GM18858 (cell line): ENCODE measurements around the gene JARID2.
"Not testable (repeated sequence)": the region's sequence is repeated elsewhere in the genome, so short reads cannot be mapped to it uniquely, and the experiment has no call there.

Experiments used
- ATAC-seq: cut with Tn5 transposase; IDR thresholded peaks from one replicate; pipeline ENCODE4 v1.9.1; 2021; ENCODE audit not compliant: unreplicated experiment

Gene JARID2

GRCh38 chr6:15530411-15530810 is 284.5 kb downstream of the JARID2 start:
- no peak for ATAC-seq

DNA sequence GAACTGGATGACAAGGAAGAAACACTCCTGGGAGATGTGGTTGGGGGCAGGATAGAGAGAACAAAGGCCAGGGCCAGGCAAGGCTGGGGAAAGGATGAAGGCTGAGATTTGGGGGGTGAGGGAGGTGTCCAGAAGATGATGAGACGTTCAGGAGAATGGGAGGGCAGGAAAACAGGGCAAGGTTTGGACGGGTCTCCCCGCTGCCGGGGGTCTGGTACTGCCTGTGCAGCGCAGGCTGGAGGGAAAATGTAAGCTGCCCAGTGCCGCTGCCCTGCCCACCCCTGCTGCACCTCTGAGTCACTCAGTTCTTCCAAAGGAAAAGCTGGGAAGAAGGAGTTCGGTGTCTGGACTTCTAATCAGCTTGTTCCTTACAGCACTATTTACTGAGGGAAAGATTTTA is 286.1 kb downstream of the JARID2 start:
- no peak for ATAC-seq

- no peak for ATAC-seq
Observed at GRCh38 chr6:15533379-15534026, 287.6 kb downstream of the JARID2 start.

- no peak for ATAC-seq
Observed at GRCh38 chr6:15534974-15535373, 289.1 kb downstream of the JARID2 start.

GRCh38 chr6:15535495-15536197 is 289.8 kb downstream of the JARID2 start:
- ATAC-seq, result no peak

- ATAC-seq, result no peak
Observed at GRCh38 chr6:15536198-15536955, 290.5 kb downstream of the JARID2 start.

DNA sequence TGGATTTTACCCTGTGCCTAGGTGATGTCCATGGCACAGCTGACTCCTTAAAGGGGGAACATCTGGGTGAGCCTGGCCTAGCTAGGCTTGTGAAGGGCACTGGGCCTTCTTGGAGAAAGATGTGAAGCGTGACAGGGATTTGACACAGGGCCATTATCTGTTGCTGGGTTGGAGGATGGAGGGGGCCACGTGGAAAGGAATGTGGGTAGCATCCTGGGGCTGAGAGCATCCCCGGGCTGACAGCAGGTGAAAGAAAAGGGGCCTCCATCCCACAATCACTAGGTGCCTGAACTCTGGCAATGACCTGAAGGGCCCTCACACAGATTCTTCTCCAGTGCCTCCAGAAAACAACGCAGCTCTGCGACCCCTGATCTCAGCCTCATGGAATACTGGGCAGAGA is 292.2 kb downstream of the JARID2 start:
- no peak for ATAC-seq

- ATAC-seq, result no peak
Observed at GRCh38 chr6:15538766-15539495, 293.1 kb downstream of the JARID2 start.

GRCh38 chr6:15539722-15540270 is 293.9 kb downstream of the JARID2 start:
- ATAC-seq, result no peak

- ATAC-seq, result not testable (repeated sequence)
Observed at GRCh38 chr6:15543332-15543917, 297.6 kb downstream of the JARID2 start.

DNA sequence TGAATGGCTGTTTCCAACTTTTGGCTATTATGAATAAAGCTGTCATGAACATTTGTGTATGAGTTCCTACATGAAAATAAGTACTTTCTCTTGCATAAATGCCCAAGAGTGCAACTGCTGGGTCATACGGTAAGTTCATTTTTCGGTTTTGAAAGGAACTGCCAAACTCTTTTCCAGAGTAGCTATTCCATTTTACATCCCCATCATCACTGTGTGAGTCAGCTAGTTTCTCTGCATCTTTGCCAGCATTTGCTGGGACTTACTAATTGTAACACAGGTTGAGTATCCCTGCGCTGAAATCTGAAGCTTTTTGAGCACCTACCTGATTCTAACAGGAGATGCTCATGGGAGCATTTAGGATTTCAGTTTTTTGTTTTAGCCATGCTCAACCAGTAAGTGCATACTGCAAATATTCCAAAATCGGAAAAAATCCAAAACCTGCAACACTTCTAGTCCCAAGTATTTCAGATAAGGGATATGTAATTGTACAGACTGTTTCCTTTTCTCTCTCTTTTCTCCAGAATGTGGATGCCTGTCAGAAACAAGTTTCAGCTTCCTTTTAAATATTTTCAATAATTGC is 298.5 kb downstream of the JARID2 start:
- ATAC-seq, result no peak

GRCh38 chr6:15546591-15546990 is 300.7 kb downstream of the JARID2 start:
- no peak for ATAC-seq

DNA sequence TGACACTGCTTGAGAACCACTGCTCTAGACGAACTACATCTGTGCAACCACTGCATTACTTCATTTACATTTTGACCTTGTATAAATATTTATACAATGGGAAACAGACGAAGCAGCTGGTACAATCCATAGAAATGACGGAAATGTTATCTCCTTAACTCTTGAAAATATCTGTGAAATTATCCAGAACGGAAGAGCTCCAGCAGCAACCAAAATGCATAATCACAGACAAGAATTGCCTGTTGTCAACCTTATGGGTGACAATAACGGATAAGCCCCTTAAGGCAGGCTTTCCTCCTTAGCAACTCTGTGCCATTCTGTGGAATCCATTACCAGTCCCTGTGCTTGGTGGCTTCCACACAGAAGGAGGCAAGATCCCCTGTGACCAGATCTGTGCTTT is 301.5 kb downstream of the JARID2 start:
- ATAC-seq, result no peak

GRCh38 chr6:15549371-15549770 is 303.5 kb downstream of the JARID2 start:
- ATAC-seq, result no peak

- ATAC-seq, result no peak
Observed at GRCh38 chr6:15550546-15551123, 304.8 kb downstream of the JARID2 start.

- ATAC-seq, result no peak
Observed at GRCh38 chr6:15551262-15551661, 305.4 kb downstream of the JARID2 start.

DNA sequence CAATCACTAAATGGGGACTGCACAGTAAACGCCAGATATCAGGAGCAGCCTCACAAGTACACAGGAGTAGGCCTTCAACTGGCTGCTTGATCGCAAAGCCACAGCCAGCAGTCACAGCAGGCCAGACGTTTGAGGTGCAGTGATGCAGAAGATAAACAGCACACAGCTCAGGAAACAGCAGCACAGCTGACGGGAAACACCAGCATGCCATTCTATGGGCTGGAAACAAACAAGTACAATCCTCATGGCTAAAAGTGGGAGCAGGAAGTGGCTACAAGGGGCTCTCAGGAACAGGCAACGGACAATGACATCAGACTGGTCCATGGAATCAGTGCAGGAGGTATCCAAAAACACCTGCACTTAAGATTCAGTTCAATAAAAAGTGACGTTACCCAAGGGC is 305.9 kb downstream of the JARID2 start:
- no peak for ATAC-seq

GRCh38 chr6:15553031-15553430 is 307.2 kb downstream of the JARID2 start:
- no peak for ATAC-seq

DNA sequence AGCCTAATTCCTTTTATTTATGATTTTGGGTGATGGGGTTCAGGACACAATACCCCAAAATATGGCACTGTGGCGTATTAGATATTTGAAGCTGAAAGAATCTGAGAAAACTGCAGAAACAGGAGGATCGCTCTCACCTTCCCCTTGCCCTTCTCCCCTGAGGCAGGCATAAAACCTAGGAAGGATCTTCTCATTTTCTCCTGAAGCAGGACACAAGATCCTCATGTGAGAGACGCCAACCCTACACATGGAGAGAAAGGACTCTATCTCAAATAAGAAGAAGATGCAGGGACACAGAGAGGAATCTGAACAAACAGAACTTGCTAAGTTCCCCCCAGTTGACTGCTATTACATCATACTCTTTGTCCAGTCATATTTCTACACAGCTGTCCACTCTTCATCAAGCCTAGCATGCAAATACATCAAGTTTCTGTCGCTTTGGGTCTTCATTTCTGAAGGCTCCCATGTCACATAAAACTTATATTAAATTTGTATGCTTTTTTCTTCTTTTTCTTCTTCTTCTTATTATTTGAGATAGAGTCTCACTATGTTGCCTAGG is 307.9 kb downstream of the JARID2 start:
- ATAC-seq, result no peak

DNA sequence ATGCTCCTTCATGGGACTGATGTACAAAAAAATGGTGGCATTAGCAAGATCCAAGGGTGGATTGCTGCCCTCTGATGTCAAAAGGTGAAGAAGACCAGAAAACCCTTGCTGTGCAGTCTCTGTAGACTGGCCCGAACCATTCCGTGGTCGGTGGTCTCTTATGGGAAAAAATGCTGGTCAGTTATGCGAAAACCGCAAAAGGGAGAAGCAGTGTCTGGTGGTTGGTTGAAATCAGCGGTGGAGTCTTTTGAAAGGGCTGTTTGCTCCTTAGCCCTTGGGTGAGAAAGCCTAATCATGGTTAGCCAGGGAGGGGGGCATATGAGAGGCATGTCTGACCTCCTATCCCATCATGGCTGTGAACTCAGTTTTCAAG is 308.8 kb downstream of the JARID2 start:
- no peak for ATAC-seq
